MM.1S (cell line): ENCODE measurements around the gene CELA2B.

ENCODE experiments used
- DNase-seq: peaks from one replicate; pipeline ENCODE4 v3.0.0-alpha.2; 2015
- H2AFZ ChIP-seq: fragments of 300-600 bp; sonication (generic); 2 replicates; pipeline ENCODE4 v1.6.0; 2016; ENCODE audit warnings: antibody characterized with exemption, low read length
- H3F3A ChIP-seq: fragments of 300-600 bp; sonication (generic); 2 replicates; pipeline ENCODE4 v1.6.1; 2016; ENCODE audit warnings: mild to moderate bottlenecking, antibody characterized with exemption, low read length, moderate library complexity, mixed read lengths; ENCODE audit not compliant: insufficient read depth
- H3K27ac ChIP-seq: fragments of 300-600 bp; sonication (generic); 2 replicates; pipeline ENCODE4 v1.5.1; 2016; ENCODE audit warnings: mild to moderate bottlenecking, low read length
- H3K27me3 ChIP-seq: fragments of 300-600 bp; sonication (generic); replicated peaks from 2 replicates; pipeline ENCODE4 v1.6.0; 2016; ENCODE audit warnings: low read length; ENCODE audit not compliant: insufficient read depth
- H3K36me3 ChIP-seq: fragments of 300-600 bp; sonication (generic); replicated peaks from 2 replicates; pipeline ENCODE4 v1.6.1; 2016; ENCODE audit warnings: mild to moderate bottlenecking, low read length, mixed read lengths; ENCODE audit not compliant: insufficient read depth
- H3K4me1 ChIP-seq: fragments of 300-600 bp; sonication (generic); 2 replicates; pipeline ENCODE4 v1.6.1; 2016; ENCODE audit warnings: low read length, mixed read lengths
- H3K4me2 ChIP-seq: fragments of 300-600 bp; sonication (generic); 2 replicates; pipeline ENCODE4 v1.6.0; 2016; ENCODE audit warnings: low read depth, low read length
- H3K4me3 ChIP-seq: fragments of 300-600 bp; sonication (generic); 2 replicates; pipeline ENCODE4 v1.5.1; 2016; ENCODE audit warnings: low read length, mixed read lengths
- H3K79me2 ChIP-seq: fragments of 300-600 bp; sonication (generic); 2 replicates; pipeline ENCODE4 v1.6.1; 2016; ENCODE audit warnings: mixed run types, low read length, mixed read lengths
- H3K9ac ChIP-seq: fragments of 300-600 bp; sonication (generic); 2 replicates; pipeline ENCODE4 v1.6.1; 2016; ENCODE audit warnings: low read length, mixed read lengths
- H3K9me2 ChIP-seq: fragments of 300-600 bp; sonication (generic); replicated peaks from 2 replicates; pipeline ENCODE4 v1.6.1; 2016; ENCODE audit warnings: mild to moderate bottlenecking, low read length, mixed read lengths; ENCODE audit not compliant: insufficient read depth
- H3K9me3 ChIP-seq: fragments of 300-600 bp; sonication (generic); replicated peaks from 2 replicates; pipeline ENCODE4 v1.6.1; 2016; ENCODE audit warnings: mild to moderate bottlenecking, low read length, mixed read lengths; ENCODE audit not compliant: insufficient read depth
- H4K20me1 ChIP-seq: fragments of 300-600 bp; sonication (generic); 2 replicates; pipeline ENCODE4 v1.6.1; 2016; ENCODE audit warnings: mild to moderate bottlenecking, low read length, moderate library complexity, mixed read lengths; ENCODE audit not compliant: insufficient read depth
- EZH2 ChIP-seq: fragments of 300-600 bp; sonication (generic); optimal IDR thresholded peaks from 2 replicates; pipeline ENCODE3; 2017; ENCODE audit warnings: low read depth, mild to moderate bottlenecking, antibody characterized with exemption, low read length, mixed read lengths
- EZH2phosphoT487 ChIP-seq: fragments of 300-600 bp; sonication (generic); IDR thresholded peaks from 2 replicates; pipeline ENCODE4 v1.6.1; 2018; ENCODE audit warnings: antibody characterized with exemption, low read length
- TF ChIP-seq, protein P1 (sequence below): fragments of 300-600 bp; sonication (generic); IDR thresholded peaks from 2 replicates; pipeline ENCODE4 v1.5.1; 2016; ENCODE audit warnings: antibody characterized with exemption, low read length, mixed read lengths

The CELA2B gene

DNA sequence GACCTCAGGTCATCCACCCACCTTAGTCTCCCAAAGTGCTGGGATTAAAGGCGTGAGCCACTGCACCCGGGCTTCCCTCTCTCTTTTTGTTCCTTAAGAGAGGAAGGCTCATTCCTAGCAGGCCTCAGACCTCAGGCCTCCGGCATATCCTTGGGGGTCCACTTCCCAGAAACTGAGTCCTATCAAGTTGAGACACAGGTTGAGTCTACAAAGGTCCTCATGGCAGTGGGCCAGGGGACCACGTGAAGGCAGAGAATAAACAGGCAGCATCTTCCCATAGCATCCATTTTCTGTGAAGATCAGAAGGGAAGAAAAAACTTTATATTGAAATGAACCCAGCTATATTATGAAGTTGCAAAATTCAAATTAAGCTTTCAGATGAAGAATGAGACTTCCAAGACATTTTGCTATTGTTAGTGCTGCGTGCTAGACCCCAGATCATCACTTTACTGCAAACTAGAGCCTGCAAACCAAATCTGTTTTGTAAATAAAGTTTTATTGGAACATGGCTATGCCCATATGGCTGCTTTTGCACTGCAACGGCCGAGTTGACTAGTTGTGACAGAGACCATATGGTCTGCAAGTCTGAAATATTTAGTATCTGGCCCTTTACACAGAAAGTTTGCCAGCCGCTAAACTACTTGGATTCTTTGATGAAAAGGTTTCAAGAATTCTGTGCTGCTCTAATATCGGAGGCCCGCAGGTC, 22.9 kb upstream of the CELA2B start:
- Histone ChIP-seq H3K4me3 (no peak overlapping the region), H3K9me2 (no peaks in the 10 kb centered on the region), H3K27me3 (no peaks in the 10 kb centered on the region; the same call in 1 of the 2 replicates), H3K36me3 (no peaks in the 10 kb centered on the region), H3K27ac (no peak overlapping the region), H3K9me3 (no peaks in the 10 kb centered on the region), H3K4me2 (no peak overlapping the region), H3K4me1 (peaks cover 6% of the 10 kb centered on the region; the same call in 1 of the 2 replicates), H3F3A (peaks cover 5% of the 10 kb centered on the region; the same call in 1 of the 2 replicates), H4K20me1 (no peaks in the 10 kb centered on the region), H3K79me2 (no peaks in the 10 kb centered on the region), H3K9ac (no peak overlapping the region), H2AFZ (no peak overlapping the region)
- no peak for DNase-seq
- TF ChIP-seq, protein P1, sequence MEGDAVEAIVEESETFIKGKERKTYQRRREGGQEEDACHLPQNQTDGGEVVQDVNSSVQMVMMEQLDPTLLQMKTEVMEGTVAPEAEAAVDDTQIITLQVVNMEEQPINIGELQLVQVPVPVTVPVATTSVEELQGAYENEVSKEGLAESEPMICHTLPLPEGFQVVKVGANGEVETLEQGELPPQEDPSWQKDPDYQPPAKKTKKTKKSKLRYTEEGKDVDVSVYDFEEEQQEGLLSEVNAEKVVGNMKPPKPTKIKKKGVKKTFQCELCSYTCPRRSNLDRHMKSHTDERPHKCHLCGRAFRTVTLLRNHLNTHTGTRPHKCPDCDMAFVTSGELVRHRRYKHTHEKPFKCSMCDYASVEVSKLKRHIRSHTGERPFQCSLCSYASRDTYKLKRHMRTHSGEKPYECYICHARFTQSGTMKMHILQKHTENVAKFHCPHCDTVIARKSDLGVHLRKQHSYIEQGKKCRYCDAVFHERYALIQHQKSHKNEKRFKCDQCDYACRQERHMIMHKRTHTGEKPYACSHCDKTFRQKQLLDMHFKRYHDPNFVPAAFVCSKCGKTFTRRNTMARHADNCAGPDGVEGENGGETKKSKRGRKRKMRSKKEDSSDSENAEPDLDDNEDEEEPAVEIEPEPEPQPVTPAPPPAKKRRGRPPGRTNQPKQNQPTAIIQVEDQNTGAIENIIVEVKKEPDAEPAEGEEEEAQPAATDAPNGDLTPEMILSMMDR: no peak
- TF ChIP-seq EZH2 (no peak), EZH2phosphoT487 (no peak)

DNA sequence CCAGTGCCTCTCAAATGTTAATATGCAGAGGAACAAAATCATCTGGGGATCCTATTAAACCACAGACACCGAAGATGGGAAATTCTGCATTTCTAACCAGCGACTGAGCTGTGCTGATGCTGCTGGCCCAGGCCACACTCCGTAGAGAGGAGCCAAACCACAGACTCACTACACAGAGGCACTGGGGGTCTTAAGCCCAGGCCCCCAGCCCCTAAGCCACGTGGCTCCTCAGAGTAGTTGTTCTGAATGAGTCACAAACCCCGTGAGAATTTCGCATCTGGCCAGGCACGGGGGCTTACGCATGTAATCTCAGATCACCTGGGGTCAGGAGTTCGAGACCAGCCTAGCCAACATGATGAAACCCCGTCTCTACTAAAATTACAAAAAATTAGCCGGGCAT, 22.2 kb upstream of the CELA2B start:
- Histone ChIP-seq H3F3A (peaks cover 5% of the 10 kb centered on the region; the same call in 1 of the 2 replicates), H3K9me2 (no peaks in the 10 kb centered on the region), H4K20me1 (no peaks in the 10 kb centered on the region), H3K36me3 (no peaks in the 10 kb centered on the region), H3K79me2 (no peaks in the 10 kb centered on the region), H3K27me3 (no peaks in the 10 kb centered on the region; the same call in 1 of the 2 replicates), H3K4me1 (peaks cover 6% of the 10 kb centered on the region; the same call in 1 of the 2 replicates), H3K4me2 (no peak overlapping the region), H3K9me3 (no peaks in the 10 kb centered on the region), H3K4me3 (no peak overlapping the region), H3K9ac (no peak overlapping the region), H3K27ac (no peak overlapping the region), H2AFZ (no peak overlapping the region)
- TF ChIP-seq, protein P1: no peak
- TF ChIP-seq EZH2phosphoT487: no peak
- no peak for TF ChIP-seq EZH2
- DNase-seq: no peak

DNA sequence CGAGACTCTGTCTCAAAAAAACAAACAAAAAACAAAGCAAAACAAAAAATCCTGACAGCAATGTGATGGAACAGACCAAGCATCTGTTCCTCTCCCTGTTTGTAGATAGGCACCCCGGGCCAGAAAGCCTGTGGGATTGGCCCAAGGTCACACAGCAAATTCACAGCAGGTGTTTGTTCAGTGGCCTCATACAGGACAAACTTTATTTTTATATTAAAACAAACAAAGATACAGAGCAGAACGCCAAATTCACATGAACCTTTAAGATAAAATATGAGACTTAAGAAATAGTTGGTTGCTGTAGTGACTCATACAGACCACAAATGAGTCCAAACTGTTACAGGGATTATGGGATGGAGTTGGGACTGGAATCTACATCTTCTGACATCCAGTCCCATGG, 21.6 kb upstream of the CELA2B start:
- Histone ChIP-seq H3K36me3 (no peaks in the 10 kb centered on the region), H3K9me3 (no peaks in the 10 kb centered on the region), H3K27ac (no peak overlapping the region), H2AFZ (no peak overlapping the region), H3K4me2 (no peak overlapping the region), H4K20me1 (no peaks in the 10 kb centered on the region), H3K4me1 (peaks cover 6% of the 10 kb centered on the region; the same call in 1 of the 2 replicates), H3K9me2 (no peaks in the 10 kb centered on the region), H3K9ac (no peak overlapping the region), H3K79me2 (no peaks in the 10 kb centered on the region), H3K4me3 (no peak overlapping the region), H3K27me3 (no peaks in the 10 kb centered on the region; the same call in 1 of the 2 replicates), H3F3A (peaks cover 5% of the 10 kb centered on the region; the same call in 1 of the 2 replicates)
- DNase-seq: no peak
- TF ChIP-seq, protein P1: no peak
- TF ChIP-seq EZH2phosphoT487 (no peak), EZH2 (no peak)
